Right cardiac atrium (tissue), 5 donors: ENCODE measurements around the gene XXYLT1. TPM values are rescaled to one million over a fixed set of nuclear protein-coding genes. Genes with fewer than 3 reads are reported as not detected.
"Not testable (repeated sequence)": the region's sequence is repeated elsewhere in the genome, so short reads cannot be mapped to it uniquely, and the experiment has no call there.

Experiments used
- ATAC-seq, 2 donors: fragments of 200-7000 bp; cut with Tn5 transposase; one replicate each; pipeline versions ENCODE4 v1.8.0 to v1.9.1; 2020; ENCODE audit warnings: moderate library complexity in 2 of 2, mild to moderate bottlenecking in 1 of 2
- DNase-seq, 3 donors: peaks; one replicate each; pipeline ENCODE4 v3.0.0-alpha.2; 2020
- H3K27ac ChIP-seq: one replicate; pipeline ENCODE4 v1.5.1; 2013; ENCODE audit warnings: mild to moderate bottlenecking, low read length, control low read depth, moderate library complexity
- H3K27me3 ChIP-seq: one replicate; pipeline ENCODE4 v1.6.1; 2013; ENCODE audit not compliant: control insufficient read depth, insufficient read depth
- H3K4me1 ChIP-seq: one replicate; pipeline ENCODE4 v1.6.1; 2013; ENCODE audit warnings: low read length; ENCODE audit not compliant: control insufficient read depth, insufficient read depth
- H3K4me3 ChIP-seq: one replicate; pipeline ENCODE4 v1.5.1; 2013; ENCODE audit warnings: low read length, control low read depth
- H3K9me3 ChIP-seq: one replicate; pipeline ENCODE4 v1.6.1; 2013; ENCODE audit warnings: low read length; ENCODE audit not compliant: control insufficient read depth
- WGBS: extraction: QIAGEN DNeasy Blood & Tissue Kit; methylation state at CpG from one replicate; pipeline ENCODE4 v1.1.7; 2013; 5-methylcytosine and 5-hydroxymethylcytosine counted together
- intact Hi-C, 4 donors: fragments of 100-400 bp; cut with DNase I; formaldehyde crosslinking; loops; one replicate each; pipeline versions ENCODE4 v1.11.0 to v1.14.0; 2022 to 2023
- polyA plus RNA-seq: library from polyadenylated mRNA; stranded (reverse); fragments of 200-250 nt; gene quantifications from one replicate; pipeline ENCODE4 v1.2.3, GENCODE V29; 2013
- total RNA-seq, 4 donors: library from RNA; stranded (reverse); fragmentation: NEBNext Ultra II Directional; extraction: Animal tissue kit (Norgen Biotek cat#: 25700); gene quantifications; one replicate each; pipeline ENCODE4 v1.2.1, GENCODE V29; 2021
- donor health status: healthy with polysubstance abuse.
- donor health status: DM: no; HTN: yes; CAD: no.
- donor health status: DM: no; HTN: no; CAD: no.
- donor health status: DM: no; HTN: yes; CAD: no; lungs with severe emphysema.
- donor health status: DM: yes; HTN: yes; CAD: no.

XXYLT1 gene
- total and polyA plus RNA-seq, 5 donors: 3.3 to 6.2 (median 4.3) TPM

- Histone ChIP-seq H3K27ac (no peak overlapping the region), H3K27me3 (no peaks in the 10 kb centered on the region), H3K4me1 (peaks cover 16% of the 10 kb centered on the region), H3K4me3 (no peak overlapping the region), H3K9me3 (no peaks in the 10 kb centered on the region)
- ATAC-seq (peak; percentile 64 to 69), DNase-seq (peak; percentile 76 to 86 (median 82))
- 46% methylated on average over 15 of the region's 15 CpGs for WGBS
- intact Hi-C loops: no loop called here
These were observed 30.7 kb downstream of the XXYLT1 start for GRCh38 chr3:195240171-195240701.

GRCh38 chr3:195239121-195239520 is 31.8 kb downstream of the XXYLT1 start:
- ATAC-seq: no peak
- H3K9me3 ChIP-seq: no peaks in the 10 kb centered on the region
- intact Hi-C loops: no loop called here

GRCh38 chr3:195238586-195239118 is 32.3 kb downstream of the XXYLT1 start:
- DNase-seq: peak in 2 of 3 donors; percentile 52 to 70
- WGBS: 33% methylated on average over 10 of the region's 10 CpGs
- intact Hi-C loops: no loop called here
- peak overlapping the region; percentile 44 for H3K27ac ChIP-seq
- peaks cover 15% of the 10 kb centered on the region for H3K4me1 ChIP-seq
- H3K9me3 ChIP-seq: no peaks in the 10 kb centered on the region
- H3K27me3 ChIP-seq: no peaks in the 10 kb centered on the region
- peak; percentile 70 to 78 for ATAC-seq
- H3K4me3 ChIP-seq: no peak overlapping the region

More at GRCh38 chr3:195239121-195239520, 31.8 kb downstream of the XXYLT1 start:
- WGBS: 79% methylated on average over 3 of the region's 3 CpGs
- DNase-seq: peak in 2 of 3 donors; percentile 25 to 38
- Histone ChIP-seq H3K4me1 (peaks cover 16% of the 10 kb centered on the region), H3K27me3 (no peaks in the 10 kb centered on the region), H3K4me3 (no peak overlapping the region), H3K27ac (no peak overlapping the region)

GRCh38 chr3:195238081-195238571 is 32.8 kb downstream of the XXYLT1 start:
- peak overlapping the region; percentile 44 for H3K27ac ChIP-seq
- ATAC-seq: no peak
- 92% methylated on average over 12 of the region's 12 CpGs for WGBS
- H3K4me3 ChIP-seq: no peak overlapping the region
- H3K4me1 ChIP-seq: peaks cover 15% of the 10 kb centered on the region
- no peaks in the 10 kb centered on the region for H3K9me3 ChIP-seq
- peak in 2 of 3 donors; percentile 18 to 39 for DNase-seq
- no peaks in the 10 kb centered on the region for H3K27me3 ChIP-seq
- intact Hi-C loops: no loop called here

- Histone ChIP-seq H3K4me1 (peaks cover 15% of the 10 kb centered on the region), H3K27ac (no peak overlapping the region), H3K9me3 (no peaks in the 10 kb centered on the region), H3K27me3 (no peaks in the 10 kb centered on the region), H3K4me3 (no peak overlapping the region)
- peak in 2 of 3 donors; percentile 6 to 36 for DNase-seq
- WGBS: 98% methylated on average over 10 of the region's 10 CpGs
- intact Hi-C loops: no loop called here
- no peak for ATAC-seq
These were observed 34.0 kb downstream of the XXYLT1 start for GRCh38 chr3:195236801-195237570.

GRCh38 chr3:195236076-195236798 is 34.7 kb downstream of the XXYLT1 start:
- intact Hi-C loops: no loop called here
- Histone ChIP-seq H3K27ac (no peak overlapping the region), H3K27me3 (no peaks in the 10 kb centered on the region), H3K4me1 (peaks cover 15% of the 10 kb centered on the region), H3K4me3 (no peak overlapping the region), H3K9me3 (no peaks in the 10 kb centered on the region)
- WGBS: 96% methylated on average over 5 of the region's 5 CpGs
- DNase-seq (peak in 1 of 3 donors; percentile 25), ATAC-seq (no peak)

- Histone ChIP-seq H3K4me1 (peaks cover 2% of the 10 kb centered on the region), H3K4me3 (no peak overlapping the region), H3K9me3 (no peaks in the 10 kb centered on the region), H3K27ac (no peak overlapping the region), H3K27me3 (no peaks in the 10 kb centered on the region)
- ATAC-seq (no peak), DNase-seq (no peak)
- intact Hi-C loops: no loop called here
- 99% methylated on average over 1 of the region's 1 CpG for WGBS
These were observed 40.7 kb downstream of the XXYLT1 start for GRCh38 chr3:195230244-195230643.

GRCh38 chr3:195228886-195229285 is 42.1 kb downstream of the XXYLT1 start:
- H3K9me3 ChIP-seq, ATAC-seq, intact Hi-C loops, H3K27me3 ChIP-seq, H3K27ac ChIP-seq, H3K4me3 ChIP-seq, H3K4me1 ChIP-seq: not testable (repeated sequence)
- peak in 1 of 3 donors; percentile 13 for DNase-seq
- 95% methylated on average over 5 of the region's 5 CpGs for WGBS

GRCh38 chr3:195227871-195228270 is 43.1 kb downstream of the XXYLT1 start:
- WGBS: 96% methylated on average over 6 of the region's 6 CpGs
- no peak overlapping the region for H3K27ac ChIP-seq
- ATAC-seq (no peak), DNase-seq (peak in 1 of 3 donors; percentile 5)
- intact Hi-C loops: no loop called here
- no peak overlapping the region for H3K4me3 ChIP-seq
- no peaks in the 10 kb centered on the region for H3K27me3 ChIP-seq
- no peaks in the 10 kb centered on the region for H3K9me3 ChIP-seq
- H3K4me1 ChIP-seq: peaks cover 4% of the 10 kb centered on the region

GRCh38 chr3:195226900-195227447 is 44.0 kb downstream of the XXYLT1 start:
- Histone ChIP-seq H3K27ac (no peak overlapping the region), H3K9me3 (no peaks in the 10 kb centered on the region), H3K27me3 (no peaks in the 10 kb centered on the region), H3K4me3 (no peak overlapping the region), H3K4me1 (peaks cover 5% of the 10 kb centered on the region)
- intact Hi-C loops: no loop called here
- peak in 2 of 3 donors; percentile 39 to 42 for DNase-seq
- ATAC-seq: no peak
- 69% methylated on average over 9 of the region's 9 CpGs for WGBS
